GM12878 (cell line): Measurements from ENCODE around the gene CR2. TPM values are rescaled to one million over a fixed set of nuclear protein-coding genes. Genes with fewer than 3 reads are reported as not detected.

Experiments used
- ATAC-seq: fragments of 200-7000 bp; cut with Tn5 transposase; 3 replicates; pipeline ENCODE4 v1.9.1; 2020; ENCODE audit warnings: mild to moderate bottlenecking, moderate library complexity
- BruUV-seq: library from RNA; stranded (reverse); fragments of 400-500 nt; replicated peaks from 2 replicates; lab custom pipeline; 2021; lab: Mats Ljungman, UMichigan
- CTCF ChIA-PET: fragments of 300-600 bp; sonication (Branson Sonifier 250); formaldehyde crosslinking; extraction: SDS; loops from one replicate; lab custom pipeline; 2021; ENCODE audit warnings: inconsistent platforms; lab: Yijun Ruan, JAX
- POLR2A ChIA-PET: fragments of 350-600 bp; formaldehyde crosslinking; extraction: SDS; loops from one replicate; lab custom pipeline; 2021; ENCODE audit warnings: inconsistent platforms; lab: Charles Lee
- RAD21 ChIA-PET: fragments of 300-600 bp; sonication (Branson Sonifier 250); formaldehyde crosslinking; loops from one replicate; lab custom pipeline; 2023; ENCODE audit warnings: antibody characterized with exemption; ENCODE audit not compliant: unreplicated experiment; lab: Charles Lee
- SMC1A ChIA-PET: fragments of 300-600 bp; sonication (Branson Sonifier 250); formaldehyde crosslinking; loops from one replicate; lab custom pipeline; 2023; ENCODE audit not compliant: unreplicated experiment, uncharacterized antibody; lab: Charles Lee
- DNase-seq: peaks from one replicate; pipeline ENCODE4 v3.0.0-alpha.2; 2011; ENCODE audit warnings: low read depth, low spot score
- FAIRE-seq: peaks from 3 replicates; lab custom pipeline; 2011; peaks lifted over from hg19 to GRCh38; lab: Jason Lieb, UNC
- H2AFZ ChIP-seq: 2 replicates; pipeline ENCODE4 v1.6.0; 2011; ENCODE audit warnings: low read depth, low read length, control low read depth; ENCODE audit not compliant: control insufficient read depth
- H3K27ac ChIP-seq: 2 replicates; pipeline ENCODE4 v1.5.1; 2011; ENCODE audit warnings: control low read depth; ENCODE audit not compliant: control insufficient read depth, insufficient read depth
- H3K27me3 ChIP-seq, 2 experiments: replicated peaks in 1 of 2; 2 replicates each; pipeline versions ENCODE4 v1.6.0 to v1.6.1; 2011; ENCODE audit warnings: low read length in 1 of 2; ENCODE audit not compliant: control insufficient read depth in 2 of 2, insufficient read depth in 2 of 2
- H3K36me3 ChIP-seq, 2 experiments: 2 replicates each; pipeline ENCODE4 v1.5.1; 2011; ENCODE audit warnings: low read length in 1 of 2; ENCODE audit not compliant: control insufficient read depth in 2 of 2, insufficient read depth in 2 of 2
- H3K4me1 ChIP-seq: 2 replicates; pipeline ENCODE4 v1.6.1; 2011; ENCODE audit warnings: mild to moderate bottlenecking, low read length, moderate library complexity, mixed read lengths; ENCODE audit not compliant: control insufficient read depth, insufficient read depth
- H3K4me2 ChIP-seq: 2 replicates; pipeline ENCODE4 v1.6.0; 2011; ENCODE audit warnings: control low read depth; ENCODE audit not compliant: control insufficient read depth, insufficient read depth
- H3K4me3 ChIP-seq: fragments of 200-600 bp; sonication (generic); 2 replicates; pipeline ENCODE4 v1.5.1; 2016
- H3K79me2 ChIP-seq: 2 replicates; pipeline ENCODE4 v1.6.0; 2011; ENCODE audit warnings: low read length; ENCODE audit not compliant: control insufficient read depth, insufficient read depth
- H3K9ac ChIP-seq: 2 replicates; pipeline ENCODE4 v1.8.0; 2011; ENCODE audit warnings: low read length, control low read depth, mixed read lengths; ENCODE audit not compliant: control insufficient read depth, insufficient read depth
- H3K9me3 ChIP-seq: replicated peaks from 3 replicates; pipeline ENCODE4 v1.5.1; 2011; ENCODE audit warnings: mild to moderate bottlenecking, low read length; ENCODE audit not compliant: control insufficient read depth, insufficient read depth
- H4K20me1 ChIP-seq: 2 replicates; pipeline ENCODE4 v1.6.0; 2011; ENCODE audit not compliant: control insufficient read depth, insufficient read depth
- CEBPB ChIP-seq, 2 experiments: fragments of 150-350 bp in 1 of 2; IDR thresholded peaks; 2 replicates each; pipeline ENCODE4 v1.6.1; 2012 to 2014; ENCODE audit warnings: low read depth in 2 of 2, low read length in 2 of 2, borderline replicate concordance in 1 of 2, inconsistent platforms in 1 of 2
- EGR1 ChIP-seq, 2 experiments: IDR thresholded peaks; 1 replicate in 1 of 2; 2 replicates in 1 of 2; pipeline ENCODE4 v1.6.1; 2011 to 2012; ENCODE audit warnings: low read depth in 2 of 2, low read length in 2 of 2, borderline replicate concordance in 1 of 2, mild to moderate bottlenecking in 1 of 2, moderate library complexity in 1 of 2
- FOS ChIP-seq: IDR thresholded peaks from 3 replicates; pipeline ENCODE4 v1.6.1; 2011; ENCODE audit warnings: borderline replicate concordance; ENCODE audit not compliant: insufficient read length; ENCODE audit errors: extremely low read depth
- HCFC1 ChIP-seq: fragments of 150-350 bp; IDR thresholded peaks from 2 replicates; pipeline ENCODE4 v1.6.1; 2014; ENCODE audit warnings: low read length
- HDAC2 ChIP-seq: fragments of 200-600 bp; sonication (generic); IDR thresholded peaks from 2 replicates; pipeline ENCODE4 v1.6.1; 2017
- KAT2A ChIP-seq: conservative IDR thresholded peaks from 2 replicates; pipeline ENCODE4 v1.6.1; 2011; ENCODE audit warnings: low read depth, low read length; ENCODE audit not compliant: control insufficient read depth
- MEF2A ChIP-seq: IDR thresholded peaks from 2 replicates; pipeline ENCODE4 v1.6.1; 2011; ENCODE audit warnings: low read depth, mild to moderate bottlenecking, low read length, moderate library complexity; ENCODE audit not compliant: insufficient read depth
- MYC ChIP-seq: IDR thresholded peaks from 2 replicates; pipeline ENCODE4 v1.6.1; 2011; ENCODE audit warnings: mild to moderate bottlenecking, low read length, moderate library complexity, inconsistent platforms; ENCODE audit not compliant: insufficient read depth, insufficient replicate concordance, insufficient read length, severe bottlenecking
- NRF1 ChIP-seq: conservative IDR thresholded peaks from 2 replicates; pipeline ENCODE4 v1.6.1; 2011; ENCODE audit warnings: mild to moderate bottlenecking, low read depth, low read length, improper control_type of control experiment
- PML ChIP-seq: IDR thresholded peaks from 2 replicates; pipeline ENCODE4 v1.6.1; 2012; ENCODE audit warnings: low read length, inconsistent platforms
- SMARCA5 ChIP-seq: fragments of 450-650 bp; IDR thresholded peaks from 2 replicates; pipeline ENCODE4 v1.6.1; 2017; ENCODE audit warnings: mild to moderate bottlenecking
- SPI1 ChIP-seq: IDR thresholded peaks from 2 replicates; pipeline ENCODE4 v1.6.1; 2011; ENCODE audit warnings: low read depth, mild to moderate bottlenecking, low read length, moderate library complexity, borderline replicate concordance; ENCODE audit not compliant: insufficient read depth
- STAT3 ChIP-seq: IDR thresholded peaks from 2 replicates; pipeline ENCODE4 v1.6.1; 2011; ENCODE audit warnings: low read depth, low read length, improper control_type of control experiment
- SUPT20H ChIP-seq: IDR thresholded peaks from 2 replicates; pipeline ENCODE4 v1.6.1; 2011; ENCODE audit warnings: low read depth, mild to moderate bottlenecking, low read length, moderate library complexity, borderline replicate concordance; ENCODE audit not compliant: control insufficient read depth
- TCF7 ChIP-seq: IDR thresholded peaks from 2 replicates; pipeline ENCODE4 v1.6.1; 2014; ENCODE audit warnings: antibody characterized with exemption, borderline replicate concordance
- WGBS: methylation state at CpG from one replicate; pipeline ENCODE4 v1.1.6; 2016; ENCODE audit warnings: low lambda C conversion rate; ENCODE audit not compliant: insufficient replicate concordance, insufficient coverage; ENCODE audit errors: missing lambda C conversion rate; 5-methylcytosine and 5-hydroxymethylcytosine counted together
- in situ Hi-C: fragments of 300-500 bp; cut with MboI; formaldehyde crosslinking; loops from 9 replicates; pipeline ENCODE4 v1.14.3; 2018; ENCODE audit warnings: mixed read lengths
- intact Hi-C: fragments of 100-400 bp; cut with micrococcal nuclease; formaldehyde crosslinking; loops from one replicate; pipeline ENCODE4 v1.14.2; 2022; ENCODE audit not compliant: unreplicated experiment
- polyA plus RNA-seq, 11 experiments: library from polyadenylated mRNA; depleted of rRNA in 4 of 11; unstranded in 6 of 11; stranded (reverse) in 5 of 11; fragments of >200 nt; fragmentation: Nextera tagmentation in 4 of 11; fragmentation: Illumina TruSeq in 1 of 11; extraction: Ambion mirVana in 4 of 11; extraction: Trizol in 1 of 11; gene quantifications; 1 replicate in 1 of 11; 2 replicates in 10 of 11; pipeline versions ENCODE4 v1.2.1 to v1.2.3, GENCODE V29; 2011 to 2016; ENCODE audit warnings: inconsistent platforms in 2 of 11, missing spikeins in 2 of 11, low read depth in 1 of 11
- total RNA-seq, 4 experiments: library from RNA; depleted of rRNA in 3 of 4; stranded (reverse); fragments of >200 nt in 3 of 4; fragmentation: Illumina TruSeq in 1 of 4; extraction: Trizol in 1 of 4; gene quantifications; 2 replicates each; pipeline versions ENCODE4 v1.2.1 to v1.2.3, GENCODE V29; 2013 to 2021
- TF ChIP-seq, protein P1 (sequence below): IDR thresholded peaks from 2 replicates; pipeline ENCODE4 v1.6.1; 2011; ENCODE audit warnings: mild to moderate bottlenecking, low read depth, low read length, moderate library complexity; ENCODE audit not compliant: insufficient replicate concordance
- TF ChIP-seq, protein P2 (sequence below), 3 experiments: IDR thresholded peaks in 2 of 3; conservative IDR thresholded peaks in 1 of 3; 2 replicates each; pipeline ENCODE4 v1.5.1; 2011; ENCODE audit warnings: low read depth in 3 of 3, low read length in 3 of 3, mild to moderate bottlenecking in 3 of 3, control low read depth in 2 of 3, moderate library complexity in 2 of 3, inconsistent platforms in 1 of 3, mixed read lengths in 1 of 3; ENCODE audit not compliant: control insufficient read depth in 2 of 3, insufficient read depth in 1 of 3; ENCODE audit errors: extremely low read depth in 1 of 3
- TF ChIP-seq, protein P3 (sequence below): fragments of 450-650 bp; IDR thresholded peaks from 2 replicates; pipeline ENCODE4 v1.6.1; 2016; ENCODE audit warnings: mild to moderate bottlenecking
- TF ChIP-seq, protein P4 (sequence below): fragments of 450-650 bp; IDR thresholded peaks from 2 replicates; pipeline ENCODE4 v1.6.1; 2014; ENCODE audit warnings: mild to moderate bottlenecking

Gene CR2
- total and polyA plus RNA-seq, 10 of the 15 experiments (the other 5 are each of a cell fraction or from before 2014, with no cell fraction given), result 2.2 to 72.8 (median 50.6) TPM

DNA sequence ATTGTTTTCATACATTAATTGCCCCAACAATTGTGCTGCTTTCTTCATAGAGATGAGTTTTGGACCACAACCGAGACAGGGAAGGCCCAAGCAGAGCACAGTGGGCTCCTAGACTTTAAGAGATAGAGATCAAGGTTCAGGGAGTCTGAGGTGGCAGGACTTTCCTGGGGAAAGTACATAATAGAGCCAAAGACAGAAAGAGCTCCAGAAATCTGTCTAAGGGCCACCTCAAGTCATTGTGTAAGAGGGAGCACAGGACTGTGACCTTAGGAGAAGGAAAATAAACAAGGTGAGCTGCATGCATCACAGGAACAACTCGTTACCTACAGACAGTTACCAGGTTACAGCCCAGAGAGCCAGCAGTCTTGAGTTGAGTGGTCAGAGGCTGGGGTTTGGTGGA is 41.3 kb upstream of the CR2 start:
- ATAC-seq, result peak; percentile 63
- in situ Hi-C loops (no loop called here), intact Hi-C loops (loop anchor here (1.0 to 5.0 kb wide), 5 partner anchors 17 to 676 kb away; partner anchors contain the start of gene CR1)
- ChIA-PET CTCF (interaction anchor here (0.7 to 3.3 kb wide), 9 partner anchors 8 to 324 kb away, joined by 3 to 17 read pairs (median 4); partner anchors contain the start of gene CR1), SMC1A (interaction anchor here (0.8 to 10.7 kb wide), 12 partner anchors 11 to 328 kb away, joined by 3 to 126 read pairs (median 4); partner anchors contain the start of gene CR1), POLR2A (interaction anchor here (0.6 to 2.7 kb wide), 12 partner anchors 11 to 360 kb away, joined by 3 to 15 read pairs (median 4); partner anchors contain the start of genes CD55, CR2 and PFKFB2), RAD21 (interaction anchor here (1.0 to 7.3 kb wide), 8 partner anchors 12 to 329 kb away, joined by 4 to 67 read pairs (median 7); partner anchors contain the start of genes CD55 and CR2)
- Histone ChIP-seq H3K4me2 (peak overlapping the region; percentile 46), H3K9ac (no peak overlapping the region), H3K4me1 (peaks cover 34% of the 10 kb centered on the region), H3K79me2 (no peaks in the 10 kb centered on the region), H2AFZ (peak overlapping the region; percentile 43), H3K27ac (peak overlapping the region; percentile 86), H3K36me3 (no peaks in the 10 kb centered on the region), H3K9me3 (no peaks in the 10 kb centered on the region; the same call in 2 of the 3 replicates), H4K20me1 (no peaks in the 10 kb centered on the region), H3K27me3 (no peaks in the 10 kb centered on the region), H3K4me3 (no peak overlapping the region)
- DNase-seq, result no peak
- 0% methylated on average over 2 of the region's 2 CpGs for WGBS
- FAIRE-seq, result no peak
- no TSS peak for BruUV-seq
- no peak for TF ChIP-seq SUPT20H
- TF ChIP-seq HDAC2, result no peak
- TF ChIP-seq SMARCA5, result no peak
- TF ChIP-seq, protein P1, sequence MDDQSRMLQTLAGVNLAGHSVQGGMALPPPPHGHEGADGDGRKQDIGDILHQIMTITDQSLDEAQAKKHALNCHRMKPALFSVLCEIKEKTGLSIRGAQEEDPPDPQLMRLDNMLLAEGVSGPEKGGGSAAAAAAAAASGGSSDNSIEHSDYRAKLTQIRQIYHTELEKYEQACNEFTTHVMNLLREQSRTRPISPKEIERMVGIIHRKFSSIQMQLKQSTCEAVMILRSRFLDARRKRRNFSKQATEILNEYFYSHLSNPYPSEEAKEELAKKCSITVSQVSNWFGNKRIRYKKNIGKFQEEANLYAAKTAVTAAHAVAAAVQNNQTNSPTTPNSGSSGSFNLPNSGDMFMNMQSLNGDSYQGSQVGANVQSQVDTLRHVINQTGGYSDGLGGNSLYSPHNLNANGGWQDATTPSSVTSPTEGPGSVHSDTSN, result no peak
- TF ChIP-seq STAT3, result no peak
- TF ChIP-seq, protein P2, sequence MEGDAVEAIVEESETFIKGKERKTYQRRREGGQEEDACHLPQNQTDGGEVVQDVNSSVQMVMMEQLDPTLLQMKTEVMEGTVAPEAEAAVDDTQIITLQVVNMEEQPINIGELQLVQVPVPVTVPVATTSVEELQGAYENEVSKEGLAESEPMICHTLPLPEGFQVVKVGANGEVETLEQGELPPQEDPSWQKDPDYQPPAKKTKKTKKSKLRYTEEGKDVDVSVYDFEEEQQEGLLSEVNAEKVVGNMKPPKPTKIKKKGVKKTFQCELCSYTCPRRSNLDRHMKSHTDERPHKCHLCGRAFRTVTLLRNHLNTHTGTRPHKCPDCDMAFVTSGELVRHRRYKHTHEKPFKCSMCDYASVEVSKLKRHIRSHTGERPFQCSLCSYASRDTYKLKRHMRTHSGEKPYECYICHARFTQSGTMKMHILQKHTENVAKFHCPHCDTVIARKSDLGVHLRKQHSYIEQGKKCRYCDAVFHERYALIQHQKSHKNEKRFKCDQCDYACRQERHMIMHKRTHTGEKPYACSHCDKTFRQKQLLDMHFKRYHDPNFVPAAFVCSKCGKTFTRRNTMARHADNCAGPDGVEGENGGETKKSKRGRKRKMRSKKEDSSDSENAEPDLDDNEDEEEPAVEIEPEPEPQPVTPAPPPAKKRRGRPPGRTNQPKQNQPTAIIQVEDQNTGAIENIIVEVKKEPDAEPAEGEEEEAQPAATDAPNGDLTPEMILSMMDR (IDR thresholded peaks at IDR 0.05 in 2 of 3, conservative IDR thresholded peaks at IDR 0.05 in 1 of 3; ENCODE audit: control insufficient read depth in 2 of 3, extremely low read depth in 1 of 3, insufficient read depth in 1 of 3, low read depth in 3 of 3, low read length in 3 of 3), result no peak
- no peak for TF ChIP-seq SPI1
- TF ChIP-seq HCFC1, result no peak
- TF ChIP-seq, protein P3, sequence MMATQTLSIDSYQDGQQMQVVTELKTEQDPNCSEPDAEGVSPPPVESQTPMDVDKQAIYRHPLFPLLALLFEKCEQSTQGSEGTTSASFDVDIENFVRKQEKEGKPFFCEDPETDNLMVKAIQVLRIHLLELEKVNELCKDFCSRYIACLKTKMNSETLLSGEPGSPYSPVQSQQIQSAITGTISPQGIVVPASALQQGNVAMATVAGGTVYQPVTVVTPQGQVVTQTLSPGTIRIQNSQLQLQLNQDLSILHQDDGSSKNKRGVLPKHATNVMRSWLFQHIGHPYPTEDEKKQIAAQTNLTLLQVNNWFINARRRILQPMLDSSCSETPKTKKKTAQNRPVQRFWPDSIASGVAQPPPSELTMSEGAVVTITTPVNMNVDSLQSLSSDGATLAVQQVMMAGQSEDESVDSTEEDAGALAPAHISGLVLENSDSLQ, result no peak
- TF ChIP-seq MYC, result no peak
- no peak for TF ChIP-seq TCF7
- no peak for TF ChIP-seq FOS
- no peak for TF ChIP-seq MEF2A
- no peak for TF ChIP-seq PML
- TF ChIP-seq NRF1, result no peak
- TF ChIP-seq CEBPB (IDR thresholded peaks at IDR 0.05; ENCODE audit: borderline replicate concordance in 1 of 2, low read depth in 2 of 2, low read length in 2 of 2), result no peak
- TF ChIP-seq KAT2A, result no peak
- TF ChIP-seq, protein P4, sequence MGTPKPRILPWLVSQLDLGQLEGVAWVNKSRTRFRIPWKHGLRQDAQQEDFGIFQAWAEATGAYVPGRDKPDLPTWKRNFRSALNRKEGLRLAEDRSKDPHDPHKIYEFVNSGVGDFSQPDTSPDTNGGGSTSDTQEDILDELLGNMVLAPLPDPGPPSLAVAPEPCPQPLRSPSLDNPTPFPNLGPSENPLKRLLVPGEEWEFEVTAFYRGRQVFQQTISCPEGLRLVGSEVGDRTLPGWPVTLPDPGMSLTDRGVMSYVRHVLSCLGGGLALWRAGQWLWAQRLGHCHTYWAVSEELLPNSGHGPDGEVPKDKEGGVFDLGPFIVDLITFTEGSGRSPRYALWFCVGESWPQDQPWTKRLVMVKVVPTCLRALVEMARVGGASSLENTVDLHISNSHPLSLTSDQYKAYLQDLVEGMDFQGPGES, result no peak
- TF ChIP-seq EGR1 (IDR thresholded peaks at IDR 0.05; ENCODE audit: borderline replicate concordance in 1 of 2, low read depth in 2 of 2, low read length in 2 of 2), result peak in 1 of 2 experiments; percentile 17; a peak in 1 of 3 replicates
